T-cell (primary cell): ENCODE measurements around the gene NOTCH1. TPM values are rescaled to one million over a fixed set of nuclear protein-coding genes. Genes with fewer than 3 reads are reported as not detected.
A peak's percentile ranks its signal among the peaks of the same experiment; 100 is the strongest.

Experiments
- ATAC-seq, 4 experiments: fragments of 200-7000 bp in 3 of 4; fragments of 150-1000 bp in 1 of 4; cut with Tn5 transposase; replicated peaks in 1 of 4; 1 replicate in 3 of 4; 2 replicates in 1 of 4; pipeline ENCODE4 v1.10.0; 2021; ENCODE audit warnings: moderate library complexity in 3 of 4, mild to moderate bottlenecking in 2 of 4, moderate number of reproducible peaks in 1 of 4
- CTCF ChIA-PET, 2 donors: fragments of 300-600 bp; sonication (Branson Sonifier 250); formaldehyde crosslinking; loops; one replicate each; lab custom pipeline; 2022; ENCODE audit warnings: antibody characterized with exemption in 2 of 2; lab: Charles Lee
- POLR2A ChIA-PET, 2 donors: fragments of 300-600 bp; sonication (Branson Sonifier 250); formaldehyde crosslinking; loops; one replicate each; lab custom pipeline; 2022; ENCODE audit warnings: antibody characterized with exemption in 2 of 2; lab: Charles Lee
- DNase-seq, 35 experiments: peaks; one replicate each; pipeline versions ENCODE4 v3.0.0 to v3.0.0-alpha.2; 2013 to 2023
- H3K27ac ChIP-seq: one replicate; pipeline ENCODE4 v1.5.1; 2013; ENCODE audit warnings: low read length
- H3K27me3 ChIP-seq, 2 experiments: replicated peaks in 1 of 2; 1 replicate in 1 of 2; 2 replicates in 1 of 2; pipeline versions ENCODE4 v1.6.1 to v1.7.0; 2013; ENCODE audit warnings: low read length in 1 of 2, mixed read lengths in 1 of 2; ENCODE audit not compliant: control insufficient read depth in 2 of 2, insufficient read depth in 2 of 2; ENCODE audit errors: extremely low read depth in 1 of 2
- H3K36me3 ChIP-seq, 2 donors: 1 replicate in 1 of 2; 2 replicates in 1 of 2; pipeline versions ENCODE4 v1.6.1 to v1.7.0; 2013; ENCODE audit warnings: low read length in 1 of 2; ENCODE audit not compliant: control insufficient read depth in 2 of 2, insufficient read depth in 1 of 2; ENCODE audit errors: extremely low read depth in 1 of 2
- H3K4me1 ChIP-seq, 2 experiments: 1 replicate in 1 of 2; 2 replicates in 1 of 2; pipeline versions ENCODE4 v1.6.1 to v1.7.0; 2013; ENCODE audit warnings: low read length in 2 of 2, mixed read lengths in 1 of 2; ENCODE audit not compliant: insufficient read depth in 2 of 2, control insufficient read depth in 1 of 2; ENCODE audit errors: extremely low read depth in 1 of 2
- H3K4me3 ChIP-seq, 2 donors: 1 replicate in 1 of 2; 2 replicates in 1 of 2; pipeline versions ENCODE4 v1.5.1 to v1.7.0; 2013; ENCODE audit warnings: mild to moderate bottlenecking in 2 of 2, low read length in 1 of 2, moderate library complexity in 1 of 2; ENCODE audit not compliant: control insufficient read depth in 1 of 2; ENCODE audit errors: extremely low read depth in 1 of 2
- H3K9me3 ChIP-seq: 2 replicates; pipeline ENCODE4 v1.7.0; 2013
- H3K27ac Mint-ChIP-seq, 2 donors: one replicate each; pipeline ENCODE4 v1.8.0; 2020 to 2021; ENCODE audit warnings: mild to moderate bottlenecking in 2 of 2, mixed read lengths in 2 of 2
- H3K27me3 Mint-ChIP-seq, 2 donors: one replicate each; pipeline ENCODE4 v1.8.0; 2021 to 2022; ENCODE audit warnings: mixed read lengths in 2 of 2
- H3K36me3 Mint-ChIP-seq: one replicate; pipeline ENCODE4 v1.8.0; 2021; ENCODE audit warnings: mixed read lengths
- H3K4me1 Mint-ChIP-seq, 3 donors: one replicate each; pipeline ENCODE4 v1.8.0; 2020 to 2022; ENCODE audit warnings: mixed read lengths in 3 of 3, mild to moderate bottlenecking in 1 of 3
- H3K4me3 Mint-ChIP-seq, 3 donors: one replicate each; pipeline ENCODE4 v1.8.0; 2020 to 2022; ENCODE audit warnings: mild to moderate bottlenecking in 3 of 3, mixed read lengths in 3 of 3, moderate library complexity in 3 of 3
- H3K9me3 Mint-ChIP-seq, 3 donors: one replicate each; pipeline ENCODE4 v1.8.0; 2020 to 2022; ENCODE audit warnings: mixed read lengths in 3 of 3
- WGBS: methylation state at CpG from one replicate; pipeline ENCODE4 v1.1.5; 2013; ENCODE audit warnings: missing lambda C conversion rate; ENCODE audit not compliant: insufficient coverage; 5-methylcytosine and 5-hydroxymethylcytosine counted together
- total RNA-seq, 35 experiments: library from RNA in 6 of 35; stranded (reverse) in 6 of 35; fragments of 120-200 nt in 1 of 35; gene quantifications; one replicate each; pipeline versions ENCODE4 v1.2.1 to v1.2.4 and lab custom pipeline; 2013 to 2026

The NOTCH1 gene
- total RNA-seq, 5 donors from 2014 or later (not counting 1 experiment from before 2014, with no cell fraction given), result 50.1 to 96.1 (median 84.1) TPM

GRCh38 chr9:136531904-136532798 lies 13.7 kb downstream of the NOTCH1 start:
- Histone ChIP-seq H3K4me1 (peaks cover 53 to 85% of the 10 kb centered on the region in 2 experiments), H3K9me3 (no peaks in the 10 kb centered on the region), H3K36me3 (peaks cover 0 to 11% of the 10 kb centered on the region in 2 donors), H3K4me3 (peak overlapping the region; percentile 27 to 47), H3K27me3 (no peaks in the 10 kb centered on the region), H3K27ac (peak overlapping the region; percentile 78)
- DNase-seq (peak in 1 of 35 experiments; percentile 12), ATAC-seq (no peak)
- ChIA-PET POLR2A (no interaction called here), CTCF (no interaction called here)
- H3K4me1 Mint-ChIP-seq, result peaks cover 45 to 64% (median 49%) of the 10 kb centered on the region in 3 donors
- 91% methylated on average over 13 of the region's 39 CpGs for WGBS
- peak overlapping the region; percentile 43 to 81 (median 45) for H3K4me3 Mint-ChIP-seq
- H3K9me3 Mint-ChIP-seq, result no peaks in the 10 kb centered on the region
- no peaks in the 10 kb centered on the region for H3K27me3 Mint-ChIP-seq
- H3K36me3 Mint-ChIP-seq, result no peaks in the 10 kb centered on the region
- peak overlapping the region; percentile 72 to 80 for H3K27ac Mint-ChIP-seq

GRCh38 chr9:136531186-136531903 lies 14.5 kb downstream of the NOTCH1 start:
- Histone ChIP-seq H3K9me3 (no peaks in the 10 kb centered on the region), H3K27ac (no peak overlapping the region), H3K27me3 (no peaks in the 10 kb centered on the region), H3K4me3 (no peak overlapping the region), H3K4me1 (peaks cover 49 to 84% of the 10 kb centered on the region in 2 experiments), H3K36me3 (peaks cover 0 to 6% of the 10 kb centered on the region in 2 donors)
- Mint-ChIP-seq H3K9me3 (no peaks in the 10 kb centered on the region), H3K27me3 (no peaks in the 10 kb centered on the region), H3K27ac (peak overlapping the region; percentile 61 to 83), H3K36me3 (no peaks in the 10 kb centered on the region), H3K4me1 (peaks cover 41 to 57% (median 42%) of the 10 kb centered on the region in 3 donors), H3K4me3 (peak overlapping the region in 2 of 3 donors; percentile 21 to 81)
- ChIA-PET POLR2A (interaction anchor here in 1 of 2 donors (0.6 kb wide), 1 partner anchor 11 kb away, joined by 13 read pairs; no protein-coding TSS in a partner anchor), CTCF (no interaction called here)
- DNase-seq (no peak), ATAC-seq (no peak)
- 88% methylated on average over 28 of the region's 37 CpGs for WGBS

GRCh38 chr9:136530461-136531089 lies 15.3 kb downstream of the NOTCH1 start:
- Mint-ChIP-seq H3K36me3 (no peaks in the 10 kb centered on the region), H3K9me3 (no peaks in the 10 kb centered on the region), H3K4me1 (peaks cover 42 to 52% (median 42%) of the 10 kb centered on the region in 3 donors), H3K27ac (peak overlapping the region; percentile 61 to 83), H3K27me3 (no peaks in the 10 kb centered on the region), H3K4me3 (peak overlapping the region in 1 of 3 donors; percentile 81)
- H3K36me3 ChIP-seq, result peaks cover 0 to 10% of the 10 kb centered on the region in 2 donors
- ChIA-PET CTCF (no interaction called here), POLR2A (interaction anchor here in 1 of 2 donors (0.6 to 1.2 kb wide), 2 partner anchors 8 to 12 kb away, joined by 4 to 13 read pairs; no protein-coding TSS in a partner anchor)
- DNase-seq (no peak), ATAC-seq (no peak)
- WGBS, result 76% methylated on average over 8 of the region's 20 CpGs
- no peaks in the 10 kb centered on the region for H3K9me3 ChIP-seq
- no peaks in the 10 kb centered on the region for H3K27me3 ChIP-seq
- peaks cover 45 to 79% of the 10 kb centered on the region in 2 experiments for H3K4me1 ChIP-seq
- no peak overlapping the region for H3K27ac ChIP-seq
- H3K4me3 ChIP-seq, result peak overlapping the region in 1 of 2 donors; percentile 19

GRCh38 chr9:136529516-136530460 lies 16.1 kb downstream of the NOTCH1 start:
- ChIA-PET CTCF (no interaction called here), POLR2A (interaction anchor here in 1 of 2 donors (1.2 kb wide), 1 partner anchor 9 kb away, joined by 4 read pairs; no protein-coding TSS in a partner anchor)
- Histone ChIP-seq H3K9me3 (no peaks in the 10 kb centered on the region), H3K4me1 (peaks cover 43 to 72% of the 10 kb centered on the region in 2 experiments), H3K27me3 (no peaks in the 10 kb centered on the region), H3K4me3 (peak overlapping the region in 1 of 2 donors; percentile 19), H3K27ac (no peak overlapping the region), H3K36me3 (peaks cover 0 to 10% of the 10 kb centered on the region in 2 donors)
- ATAC-seq, result no peak
- Mint-ChIP-seq H3K4me3 (peak overlapping the region in 1 of 3 donors; percentile 81), H3K9me3 (no peaks in the 10 kb centered on the region), H3K4me1 (peaks cover 42 to 52% (median 43%) of the 10 kb centered on the region in 3 donors), H3K36me3 (no peaks in the 10 kb centered on the region), H3K27ac (peak overlapping the region in 1 of 2 donors; percentile 61), H3K27me3 (no peaks in the 10 kb centered on the region)
- DNase-seq, result no peak
- 62% methylated on average over 37 of the region's 40 CpGs for WGBS

GRCh38 chr9:136528716-136529341 lies 17.0 kb downstream of the NOTCH1 start:
- Histone ChIP-seq H3K4me3 (no peak overlapping the region), H3K27ac (peak overlapping the region; percentile 28), H3K36me3 (peaks cover 0 to 14% of the 10 kb centered on the region in 2 donors), H3K27me3 (no peaks in the 10 kb centered on the region), H3K4me1 (peaks cover 37 to 63% of the 10 kb centered on the region in 2 experiments), H3K9me3 (no peaks in the 10 kb centered on the region)
- Mint-ChIP-seq H3K27ac (peak overlapping the region in 1 of 2 donors; percentile 11), H3K36me3 (no peaks in the 10 kb centered on the region), H3K4me3 (no peak overlapping the region), H3K27me3 (no peaks in the 10 kb centered on the region), H3K9me3 (no peaks in the 10 kb centered on the region), H3K4me1 (peaks cover 35 to 44% (median 36%) of the 10 kb centered on the region in 3 donors)
- DNase-seq (no peak), ATAC-seq (no peak)
- POLR2A ChIA-PET, result no interaction called here
- WGBS, result 93% methylated on average over 8 of the region's 12 CpGs
- CTCF ChIA-PET, result no interaction called here
